Measurements from ENCODE around the gene IFI27.
A peak's percentile ranks its signal among the peaks of the same experiment; 100 is the strongest.
"Not testable (repeated sequence)": the region's sequence is repeated elsewhere in the genome, so short reads cannot be mapped to it uniquely, and the experiment has no call there.

Gene IFI27

DNA sequence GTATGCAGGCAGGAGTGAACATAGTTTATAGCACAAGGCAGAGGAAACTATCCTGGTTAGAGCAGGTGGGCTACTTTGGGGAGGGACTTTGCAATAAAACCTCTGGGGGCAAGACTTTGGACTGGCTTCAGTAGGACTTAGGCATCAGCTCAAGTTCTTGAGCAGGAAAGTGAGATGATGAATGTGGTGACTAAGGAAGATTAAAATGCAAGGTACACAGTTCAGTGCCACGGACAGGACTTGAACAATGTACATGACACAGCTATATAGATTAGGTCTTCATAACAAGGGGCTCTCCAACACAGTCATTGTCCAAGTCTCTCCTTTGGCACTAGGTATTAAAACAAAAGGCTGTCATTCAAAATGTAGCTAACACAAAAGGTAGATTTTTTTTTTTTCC is 42.1 kb downstream of the IFI27 start:
- DNase-seq: no peak

DNA sequence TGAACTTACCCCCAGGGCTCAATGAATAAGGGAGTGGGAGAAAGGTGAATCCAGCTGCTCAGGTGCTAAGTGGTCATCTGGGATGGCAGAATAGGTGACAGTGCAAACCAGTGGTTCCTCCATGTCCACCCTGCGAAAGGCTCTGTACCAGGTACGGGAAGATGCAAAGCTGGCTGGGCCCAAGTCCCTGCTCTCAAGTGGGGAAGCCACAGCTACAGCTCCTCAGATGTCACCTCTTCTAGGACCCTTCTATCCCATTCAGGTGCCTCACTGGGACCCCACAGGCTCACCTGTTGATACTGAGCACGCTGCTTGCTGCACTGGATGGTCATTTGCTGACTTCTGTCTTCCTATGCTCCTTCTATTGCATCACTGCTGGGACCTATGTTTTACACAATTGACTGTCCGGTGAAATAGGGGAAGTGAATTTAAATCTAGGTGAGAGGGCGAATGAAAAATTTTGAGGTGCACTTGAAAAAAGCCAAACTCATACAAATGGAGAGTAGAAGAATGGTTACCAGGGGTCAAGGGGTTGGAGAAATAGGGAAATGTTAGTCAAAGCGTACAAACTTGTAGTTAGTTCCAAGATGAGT is 43.3 kb downstream of the IFI27 start:
- no peak for DNase-seq

DNA sequence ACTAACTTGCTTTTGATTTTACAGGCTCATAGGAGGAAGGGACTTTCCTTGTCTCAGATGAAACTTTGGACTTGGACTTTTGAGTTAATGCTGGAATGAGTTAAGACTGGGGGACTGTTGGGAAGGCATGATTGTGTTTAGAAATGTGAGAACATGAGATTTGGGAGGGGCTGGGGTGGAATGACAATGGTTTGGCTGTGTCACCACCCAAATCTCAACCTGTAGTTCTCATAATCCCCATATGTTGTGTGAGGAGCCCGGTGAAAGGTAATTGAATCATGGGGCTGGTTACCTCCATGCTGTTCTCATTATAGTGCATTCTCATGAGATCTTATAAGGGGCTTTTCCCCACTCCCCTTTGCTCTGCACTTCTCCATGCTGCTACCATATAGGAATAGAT is 45.6 kb downstream of the IFI27 start:
- DNase-seq: not testable (repeated sequence)

DNA sequence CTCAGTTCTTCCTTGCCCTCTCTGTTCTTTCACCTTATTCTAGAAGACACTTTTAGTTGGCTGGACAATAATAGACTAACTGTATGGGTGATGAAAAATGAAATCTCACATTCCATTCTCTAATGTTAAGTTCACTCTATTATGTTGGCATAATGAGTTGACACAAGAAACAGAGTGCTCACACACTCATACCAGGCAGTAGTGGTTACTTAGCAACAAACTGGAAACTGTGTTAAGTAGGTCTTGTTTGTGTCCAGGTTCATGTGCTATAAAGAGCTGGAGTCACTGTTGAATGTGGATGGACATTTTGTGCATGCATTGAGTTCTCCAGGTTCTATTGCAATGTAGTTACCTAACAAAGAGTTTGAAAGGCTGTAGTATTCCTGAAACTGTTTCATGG is 46.7 kb downstream of the IFI27 start:
- DNase-seq: no peak

DNA sequence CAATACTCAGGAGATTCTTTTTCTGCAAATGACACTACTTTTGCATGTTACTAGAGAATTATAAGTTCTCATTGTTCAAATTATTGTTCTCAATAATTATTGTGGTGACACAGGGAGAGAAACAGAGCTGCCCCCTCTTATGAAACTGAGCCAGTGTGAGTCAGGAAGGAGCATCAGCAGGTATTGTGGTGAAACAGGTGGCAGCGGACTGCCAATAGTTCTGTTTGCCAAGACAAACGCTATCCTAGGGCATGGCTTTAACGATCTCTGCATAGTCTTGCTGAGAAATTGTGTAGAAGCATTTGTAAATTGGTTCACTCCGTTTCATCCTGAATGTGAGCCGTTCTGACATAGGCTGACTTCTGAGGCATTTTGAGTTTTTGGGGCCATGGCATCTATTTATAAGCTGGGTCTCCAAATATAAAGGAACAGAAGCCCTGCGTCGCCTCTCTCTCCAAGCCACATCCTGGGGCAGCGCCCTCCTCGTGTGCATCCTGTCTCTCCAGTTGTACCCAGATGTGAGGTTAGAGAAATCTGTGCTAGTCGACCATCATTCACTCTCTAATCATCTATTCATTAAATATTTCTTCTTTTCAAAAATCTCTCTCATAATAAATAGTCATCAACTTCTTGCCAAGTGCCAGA is 47.8 kb downstream of the IFI27 start:
- no peak for DNase-seq

DNA sequence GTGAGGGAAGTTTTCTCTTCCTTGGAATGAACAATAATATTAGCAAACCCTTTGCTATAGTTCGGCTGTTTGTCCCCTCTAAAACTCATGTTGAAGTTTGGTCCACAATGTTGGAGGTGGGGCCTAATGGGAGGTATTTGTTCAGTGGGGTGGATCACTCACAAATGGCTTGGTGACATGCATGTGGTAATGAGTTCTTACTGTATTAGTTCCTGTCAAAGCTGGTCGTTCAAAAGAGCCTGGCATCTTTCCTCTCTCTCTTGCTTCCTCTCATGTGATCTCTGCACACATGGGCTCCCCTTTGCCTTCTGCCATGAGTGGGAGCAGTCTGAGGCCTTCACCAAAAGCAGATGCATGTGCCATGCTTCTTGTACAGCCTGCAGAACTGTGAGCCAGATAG is 50.5 kb downstream of the IFI27 start:
- no peak for DNase-seq

DNA sequence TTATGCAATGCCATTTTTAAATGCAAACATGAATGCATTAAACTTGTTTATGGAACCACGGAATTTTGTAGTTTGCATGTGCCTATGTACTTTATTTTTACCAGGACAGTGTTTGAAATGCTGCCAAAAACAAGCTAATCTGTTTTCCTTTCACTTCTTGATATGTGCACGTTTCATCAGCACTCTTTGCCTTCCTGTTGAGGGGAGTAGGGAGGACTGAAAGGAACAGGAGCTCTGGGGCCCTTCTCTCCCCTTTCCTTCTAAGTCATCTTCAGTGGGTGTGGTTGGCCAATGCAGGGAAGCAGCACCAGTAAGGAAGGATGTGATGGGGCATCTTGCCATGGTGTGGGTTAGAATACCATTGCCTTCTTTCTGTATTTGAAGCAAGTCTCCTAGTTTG is 51.4 kb downstream of the IFI27 start:
- DNase-seq: no peak

DNA sequence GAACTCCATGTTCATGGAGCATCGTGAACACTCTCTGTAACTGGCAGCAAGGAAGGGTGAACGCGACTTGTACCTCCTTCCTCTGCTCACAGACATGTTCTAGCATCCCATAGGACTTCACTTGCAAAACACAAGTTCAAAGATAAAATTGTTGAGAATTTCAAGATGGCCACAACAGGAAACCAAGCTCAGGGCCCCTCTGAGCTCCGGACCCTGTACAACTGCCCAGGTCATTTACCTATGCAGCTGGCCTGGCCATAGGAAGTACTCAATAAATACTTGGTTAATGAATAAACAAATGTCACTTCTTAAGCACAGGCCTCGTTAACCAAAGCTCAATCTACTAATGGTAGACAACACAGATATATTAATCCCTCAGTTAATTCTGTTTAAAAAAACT is 51.9 kb downstream of the IFI27 start:
- DNase-seq: no peak

DNA sequence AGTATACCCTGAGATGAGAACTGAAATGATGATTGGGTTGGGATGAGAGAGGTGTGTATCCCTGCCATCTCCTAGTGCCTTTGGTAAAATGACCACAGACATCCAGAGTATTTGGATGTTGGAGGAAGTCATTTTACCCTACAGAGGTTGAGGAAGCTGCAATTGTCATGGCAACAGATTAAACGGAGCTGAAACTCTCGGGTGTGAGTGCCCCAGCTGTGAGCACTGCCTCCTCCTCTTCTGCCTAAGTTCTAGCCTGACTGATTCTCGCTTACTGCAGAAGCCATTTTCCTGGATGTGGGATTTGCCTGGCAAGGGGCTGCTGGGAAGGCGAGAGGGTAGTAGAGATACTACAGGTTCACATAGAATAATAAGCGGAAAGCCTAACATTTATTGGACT is 53.3 kb downstream of the IFI27 start:
- DNase-seq: peak in 1 of 56 donors; percentile 40

DNA sequence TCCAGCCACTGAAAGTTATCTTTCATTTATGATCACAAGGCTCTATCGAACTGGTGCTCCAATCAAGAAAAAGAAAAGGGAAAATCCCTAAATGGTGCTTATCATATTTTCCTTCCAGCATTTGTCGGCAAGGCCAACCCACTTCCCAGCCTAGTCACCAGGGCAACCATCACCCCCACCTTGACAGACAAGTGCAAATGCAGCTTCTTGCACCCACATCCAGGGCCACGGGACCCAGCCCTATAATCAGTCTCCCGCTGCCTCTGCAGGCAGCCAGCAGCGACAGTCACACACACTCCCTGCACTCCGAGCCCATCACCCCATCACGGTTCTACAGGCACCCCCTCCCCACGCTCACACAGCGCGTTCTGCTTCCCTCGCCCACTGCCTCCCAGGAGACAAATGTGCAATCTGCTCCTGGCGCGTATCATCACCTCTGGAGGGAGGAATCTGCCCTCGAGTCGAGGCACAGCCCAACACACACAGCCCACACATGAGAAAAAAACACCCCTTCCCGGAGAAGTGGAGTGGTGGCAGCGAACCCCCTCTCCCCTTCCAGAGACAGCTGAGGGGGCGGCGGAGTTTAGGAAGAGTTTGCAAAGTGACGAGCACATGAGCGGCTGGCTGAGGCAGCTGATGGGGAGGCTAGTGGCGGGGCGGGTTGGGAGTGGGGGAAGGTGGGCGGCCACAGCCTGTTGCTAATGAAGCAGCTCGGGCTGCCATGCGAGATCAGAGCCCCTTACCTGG is 54.3 kb downstream of the IFI27 start:
- peak in 44 of 56 donors; percentile 19 to 95 (median 78) for DNase-seq

DNA sequence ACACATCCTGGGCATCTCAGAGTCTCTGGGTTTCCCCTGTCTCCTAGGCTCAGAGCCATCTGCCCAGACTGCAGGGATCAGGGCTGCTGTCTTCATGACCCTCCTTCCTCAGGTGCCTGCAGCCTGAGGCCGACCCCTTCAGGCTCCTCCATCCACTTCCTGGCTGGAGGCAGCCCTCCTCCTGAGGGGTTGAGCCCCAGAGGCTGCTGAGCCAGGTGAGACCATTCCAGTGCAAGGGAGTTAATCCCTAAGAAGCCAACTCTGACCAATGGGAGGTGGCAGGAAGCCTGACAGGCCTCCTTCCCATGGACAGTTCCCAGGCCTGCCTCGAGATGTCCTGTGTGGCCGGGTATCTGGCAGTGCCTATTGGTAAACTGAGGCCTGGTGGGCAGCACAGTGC is 55.2 kb downstream of the IFI27 start:
- DNase-seq: no peak

Measured in nucleus accumbens (tissue), 56 donors.